ENCODE results near the gene TRAF4. TPM values are rescaled to one million over a fixed set of nuclear protein-coding genes. Genes with fewer than 3 reads are reported as not detected.

Gene TRAF4
- polyA plus RNA-seq, 1 donor (not counting 4 experiments of a cell fraction or from before 2014, with no cell fraction given): 57.3 TPM

GRCh38 chr17:28702026-28702751, 41.6 kb upstream of the TRAF4 start:
- no peak for TF ChIP-seq CTCF (optimal IDR thresholded peaks at IDR 0.05 in 1 of 3, IDR thresholded peaks at IDR 0.05 in 1 of 3, conservative IDR thresholded peaks at IDR 0.05 in 1 of 3; ENCODE audit: extremely low read depth in 1 of 3, insufficient read depth in 2 of 3, low read length in 3 of 3)
- TF ChIP-seq EZH2 (IDR thresholded peaks at IDR 0.05; ENCODE audit: low read length): no peak
- Histone ChIP-seq H3K4me3 (ENCODE audit: control insufficient read depth in 2 of 3, extremely low read depth in 1 of 3, insufficient read depth in 2 of 3, low read depth in 1 of 3, low read length in 3 of 3) (no peak overlapping the region), H3K27me3 (ENCODE audit: control insufficient read depth, extremely low read depth, insufficient read depth, low read length) (no peaks in the 10 kb centered on the region), H3K9ac (ENCODE audit: control insufficient read depth, extremely low read depth, insufficient read depth, low read length) (no peak overlapping the region), H2AFZ (ENCODE audit: control insufficient read depth, low read length) (no peak overlapping the region), H3K4me1 (ENCODE audit: control insufficient read depth, extremely low read depth, insufficient read depth, low read length) (no peaks in the 10 kb centered on the region), H4K20me1 (ENCODE audit: control insufficient read depth, extremely low read depth, insufficient read depth, low read length) (no peaks in the 10 kb centered on the region), H3K9me3 (ENCODE audit: control insufficient read depth, low read depth, low read length) (no peaks in the 10 kb centered on the region), H3K27ac (ENCODE audit: control insufficient read depth, insufficient read depth, low read length) (no peak overlapping the region), H3K4me2 (ENCODE audit: control insufficient read depth, extremely low read depth, insufficient read depth, low read depth, low read length) (no peak overlapping the region), H3K36me3 (ENCODE audit: control insufficient read depth in 2 of 2, extremely low read depth in 1 of 2, insufficient read depth in 2 of 2, low read length in 2 of 2) (peaks cover 46 to 51% of the 10 kb centered on the region in 2 experiments), H3K79me2 (ENCODE audit: control insufficient read depth, insufficient read depth, low read length) (no peaks in the 10 kb centered on the region), H3K9me1 (ENCODE audit: control insufficient read depth, extremely low read depth, insufficient read depth, low read length) (no peaks in the 10 kb centered on the region)
- dilution Hi-C loops (cut with MboI; ENCODE audit: extremely low pct_ligation_motif_present, low sequenced_read_pairs): no loop called here
- FAIRE-seq: no peak
- DNase-seq (ENCODE audit: low read depth, low spot score): no peak

GRCh38 chr17:28702752-28703150, 41.1 kb upstream of the TRAF4 start:
- Histone ChIP-seq H3K4me2 (ENCODE audit: control insufficient read depth, extremely low read depth, insufficient read depth, low read depth, low read length) (no peak overlapping the region), H3K27ac (ENCODE audit: control insufficient read depth, insufficient read depth, low read length) (no peak overlapping the region), H3K9me1 (ENCODE audit: control insufficient read depth, extremely low read depth, insufficient read depth, low read length) (no peaks in the 10 kb centered on the region), H3K9me3 (ENCODE audit: control insufficient read depth, low read depth, low read length) (no peaks in the 10 kb centered on the region), H3K9ac (ENCODE audit: control insufficient read depth, extremely low read depth, insufficient read depth, low read length) (no peak overlapping the region), H3K27me3 (ENCODE audit: control insufficient read depth, extremely low read depth, insufficient read depth, low read length) (no peaks in the 10 kb centered on the region), H4K20me1 (ENCODE audit: control insufficient read depth, extremely low read depth, insufficient read depth, low read length) (no peaks in the 10 kb centered on the region), H2AFZ (ENCODE audit: control insufficient read depth, low read length) (no peak overlapping the region), H3K36me3 (ENCODE audit: control insufficient read depth in 2 of 2, extremely low read depth in 1 of 2, insufficient read depth in 2 of 2, low read length in 2 of 2) (peaks cover 41 to 49% of the 10 kb centered on the region in 2 experiments), H3K4me3 (ENCODE audit: control insufficient read depth in 2 of 3, extremely low read depth in 1 of 3, insufficient read depth in 2 of 3, low read depth in 1 of 3, low read length in 3 of 3) (no peak overlapping the region), H3K4me1 (ENCODE audit: control insufficient read depth, extremely low read depth, insufficient read depth, low read length) (no peaks in the 10 kb centered on the region), H3K79me2 (ENCODE audit: control insufficient read depth, insufficient read depth, low read length) (no peaks in the 10 kb centered on the region)
- FAIRE-seq (no peak), DNase-seq (ENCODE audit: low read depth, low spot score) (no peak)
- TF ChIP-seq EZH2 (IDR thresholded peaks at IDR 0.05; ENCODE audit: low read length): no peak
- no peak for TF ChIP-seq CTCF (optimal IDR thresholded peaks at IDR 0.05 in 1 of 3, IDR thresholded peaks at IDR 0.05 in 1 of 3, conservative IDR thresholded peaks at IDR 0.05 in 1 of 3; ENCODE audit: extremely low read depth in 1 of 3, insufficient read depth in 2 of 3, low read length in 3 of 3)
- dilution Hi-C loops (cut with MboI; ENCODE audit: extremely low pct_ligation_motif_present, low sequenced_read_pairs): no loop called here
